ENCODE data around the gene SEMA5B.

The SEMA5B gene

DNA sequence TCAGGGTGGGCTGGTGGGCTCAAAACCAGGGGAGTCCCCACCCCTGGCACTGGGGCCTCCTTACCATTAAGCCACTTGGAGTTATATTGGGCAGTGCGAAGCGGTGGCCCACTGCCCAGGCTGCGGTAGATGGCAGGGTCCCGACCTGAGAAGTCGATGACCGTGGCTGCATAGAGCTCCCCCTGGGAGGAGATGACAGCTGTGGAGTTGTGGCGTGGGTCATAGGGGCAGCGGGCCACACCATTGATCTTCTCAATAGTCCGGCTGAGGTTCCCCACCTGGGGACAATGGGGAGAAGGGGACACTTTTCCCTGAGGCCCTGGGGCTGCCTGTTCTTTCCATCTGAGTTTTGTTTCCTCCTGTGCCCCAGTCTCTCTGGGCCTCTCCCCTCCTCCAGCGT, 99.8 kb downstream of the SEMA5B start:
- no peak for DNase-seq (ENCODE audit: extremely low read depth, low read depth)
- no peak overlapping the region for H3K4me3 ChIP-seq (replicated peaks; ENCODE audit: low read depth, low read length)
- TF ChIP-seq, protein P1, sequence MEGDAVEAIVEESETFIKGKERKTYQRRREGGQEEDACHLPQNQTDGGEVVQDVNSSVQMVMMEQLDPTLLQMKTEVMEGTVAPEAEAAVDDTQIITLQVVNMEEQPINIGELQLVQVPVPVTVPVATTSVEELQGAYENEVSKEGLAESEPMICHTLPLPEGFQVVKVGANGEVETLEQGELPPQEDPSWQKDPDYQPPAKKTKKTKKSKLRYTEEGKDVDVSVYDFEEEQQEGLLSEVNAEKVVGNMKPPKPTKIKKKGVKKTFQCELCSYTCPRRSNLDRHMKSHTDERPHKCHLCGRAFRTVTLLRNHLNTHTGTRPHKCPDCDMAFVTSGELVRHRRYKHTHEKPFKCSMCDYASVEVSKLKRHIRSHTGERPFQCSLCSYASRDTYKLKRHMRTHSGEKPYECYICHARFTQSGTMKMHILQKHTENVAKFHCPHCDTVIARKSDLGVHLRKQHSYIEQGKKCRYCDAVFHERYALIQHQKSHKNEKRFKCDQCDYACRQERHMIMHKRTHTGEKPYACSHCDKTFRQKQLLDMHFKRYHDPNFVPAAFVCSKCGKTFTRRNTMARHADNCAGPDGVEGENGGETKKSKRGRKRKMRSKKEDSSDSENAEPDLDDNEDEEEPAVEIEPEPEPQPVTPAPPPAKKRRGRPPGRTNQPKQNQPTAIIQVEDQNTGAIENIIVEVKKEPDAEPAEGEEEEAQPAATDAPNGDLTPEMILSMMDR (IDR thresholded peaks at IDR 0.05; ENCODE audit: low read depth, low read length, missing control alignments), result no peak

- H3K4me3 ChIP-seq (replicated peaks; ENCODE audit: low read depth, low read length), result no peak overlapping the region
- TF ChIP-seq, protein P1 (IDR thresholded peaks at IDR 0.05; ENCODE audit: low read depth, low read length, missing control alignments), result no peak
- no peak for DNase-seq (ENCODE audit: extremely low read depth, low read depth)
These were observed 100.8 kb downstream of the SEMA5B start for GRCh38 chr3:122926811-122927210.

DNA sequence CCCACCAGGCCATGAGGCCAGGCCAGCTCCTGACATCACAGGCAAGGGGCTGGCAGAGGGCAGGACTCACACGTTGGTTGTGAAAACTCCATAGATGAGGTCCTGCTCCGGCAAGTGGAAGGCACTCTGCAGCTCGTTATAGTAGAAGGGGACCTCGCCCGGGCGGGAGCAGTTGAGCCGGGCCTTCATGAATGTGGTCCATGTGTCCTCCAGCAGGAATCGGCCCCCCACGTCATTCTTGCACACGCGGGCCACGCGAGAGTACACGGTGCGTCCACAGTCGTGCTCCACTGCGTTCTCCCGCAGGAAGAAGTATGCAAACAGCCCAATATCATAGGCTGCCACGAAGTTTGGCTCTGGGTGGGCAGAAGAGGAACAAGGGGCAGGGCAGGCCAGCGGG, 101.2 kb downstream of the SEMA5B start:
- DNase-seq (ENCODE audit: extremely low read depth, low read depth), result no peak
- TF ChIP-seq, protein P1 (IDR thresholded peaks at IDR 0.05; ENCODE audit: low read depth, low read length, missing control alignments), result no peak
- H3K4me3 ChIP-seq (replicated peaks; ENCODE audit: low read depth, low read length), result no peak overlapping the region

DNA sequence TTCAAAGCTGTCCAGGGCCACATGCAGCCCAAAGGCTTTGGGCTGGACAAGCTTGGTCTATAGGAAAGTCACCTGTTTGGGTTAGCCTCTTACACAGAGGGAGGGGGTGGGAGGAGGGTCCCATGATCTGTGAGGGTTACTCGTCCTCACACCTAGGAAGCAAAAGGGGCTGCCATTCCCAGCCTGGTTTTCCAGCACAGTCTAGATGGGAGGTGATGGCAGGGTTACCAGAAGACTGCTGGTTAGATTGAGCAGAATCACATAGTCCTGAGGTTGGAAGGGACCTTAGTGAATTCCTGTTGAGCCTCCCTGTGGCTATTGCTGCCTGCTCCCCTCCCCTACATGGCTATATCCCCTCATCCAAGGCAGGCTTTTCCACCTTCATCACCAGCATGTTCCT, 101.8 kb downstream of the SEMA5B start:
- no peak for DNase-seq (ENCODE audit: extremely low read depth, low read depth)
- no peak overlapping the region for H3K4me3 ChIP-seq (replicated peaks; ENCODE audit: low read depth, low read length)
- TF ChIP-seq, protein P1 (IDR thresholded peaks at IDR 0.05; ENCODE audit: low read depth, low read length, missing control alignments), result no peak

GRCh38 chr3:122924056-122924455, 103.5 kb downstream of the SEMA5B start:
- TF ChIP-seq, protein P1 (IDR thresholded peaks at IDR 0.05; ENCODE audit: low read depth, low read length, missing control alignments), result no peak
- H3K4me3 ChIP-seq (replicated peaks; ENCODE audit: low read depth, low read length), result no peak overlapping the region
- DNase-seq (ENCODE audit: extremely low read depth, low read depth), result no peak

DNA sequence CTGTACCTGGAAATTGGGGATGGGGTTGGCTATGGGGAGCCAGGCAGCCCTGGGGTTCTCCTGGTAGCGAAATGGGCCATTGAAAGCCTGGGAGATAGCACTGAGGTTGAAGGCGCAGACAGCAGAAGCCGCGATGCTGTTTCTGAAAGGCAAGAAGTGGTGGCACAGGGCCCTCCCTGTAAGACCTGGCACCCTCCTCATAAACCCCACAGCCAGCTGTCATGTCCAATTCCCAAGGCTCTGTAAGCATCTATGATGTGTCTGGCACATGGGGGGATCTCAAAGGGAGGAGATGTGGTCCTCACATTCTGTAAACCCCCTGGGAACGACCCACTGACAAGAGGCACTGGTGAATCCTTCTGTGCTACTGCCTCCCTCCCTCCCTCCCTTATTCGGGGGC, 104.0 kb downstream of the SEMA5B start:
- H3K4me3 ChIP-seq (replicated peaks; ENCODE audit: low read depth, low read length), result no peak overlapping the region
- no peak for DNase-seq (ENCODE audit: extremely low read depth, low read depth)
- TF ChIP-seq, protein P1 (IDR thresholded peaks at IDR 0.05; ENCODE audit: low read depth, low read length, missing control alignments), result no peak

Measured in HFF-Myc (cell line).